Panc1 (cell line): ENCODE measurements around the gene BAHCC1. TPM values are rescaled to one million over a fixed set of nuclear protein-coding genes. Genes with fewer than 3 reads are reported as not detected.

ENCODE experiments used
- ATAC-seq: fragments of 200-7000 bp; cut with Tn5 transposase; 2 replicates; pipeline ENCODE4 v1.9.1; 2020; ENCODE audit warnings: mild to moderate bottlenecking, moderate library complexity
- BruUV-seq: library from RNA; stranded (reverse); fragments of 400-500 nt; replicated peaks from 2 replicates; lab custom pipeline; 2021; lab: Mats Ljungman, UMichigan
- CTCF ChIA-PET: fragments of 300-600 bp; sonication (Branson Sonifier 250); formaldehyde crosslinking; loops from one replicate; lab custom pipeline; 2022; ENCODE audit warnings: antibody characterized with exemption; lab: Charles Lee
- POLR2A ChIA-PET: fragments of 300-600 bp; sonication (Branson Sonifier 250); formaldehyde crosslinking; loops from one replicate; lab custom pipeline; 2022; ENCODE audit warnings: antibody characterized with exemption; lab: Charles Lee
- DNase-seq: peaks from one replicate; pipeline ENCODE4 v3.0.0-alpha.2; 2010; ENCODE audit warnings: low read depth, low spot score
- H3K27ac ChIP-seq: 2 replicates; pipeline ENCODE4 v1.5.1; 2011; ENCODE audit warnings: mild to moderate bottlenecking, low read length, inconsistent platforms
- H3K27me3 ChIP-seq: fragments of 200-500 bp; sonication (Bioruptor generic); 2 replicates; pipeline ENCODE4 v1.6.0; 2014; ENCODE audit warnings: low read length, inconsistent platforms; ENCODE audit not compliant: control insufficient read depth, insufficient read depth
- H3K36me3 ChIP-seq: fragments of 200-500 bp; sonication (Bioruptor generic); 2 replicates; pipeline ENCODE4 v1.5.1; 2014; ENCODE audit warnings: inconsistent platforms, mild to moderate bottlenecking, low read length, moderate library complexity; ENCODE audit not compliant: control insufficient read depth, insufficient read depth
- H3K4me1 ChIP-seq: 2 replicates; pipeline ENCODE4 v1.5.1; 2011; ENCODE audit warnings: inconsistent platforms, mild to moderate bottlenecking, low read length, moderate library complexity; ENCODE audit not compliant: control insufficient read depth, insufficient read depth
- H3K4me3 ChIP-seq, 2 experiments: 2 replicates each; pipeline ENCODE4 v1.5.1; 2011 to 2012; ENCODE audit warnings: low read depth in 2 of 2, low read length in 2 of 2, mild to moderate bottlenecking in 2 of 2, inconsistent platforms in 1 of 2, moderate library complexity in 1 of 2
- H3K9me3 ChIP-seq: fragments of 200-500 bp; sonication (Bioruptor generic); 2 replicates; pipeline ENCODE4 v1.5.1; 2014; ENCODE audit warnings: low read depth, mild to moderate bottlenecking, inconsistent platforms, low read length, moderate library complexity; ENCODE audit not compliant: control insufficient read depth, insufficient read depth
- POLR2AphosphoS5 ChIP-seq: IDR thresholded peaks from 2 replicates; pipeline ENCODE4 v1.6.1; 2012; ENCODE audit warnings: mild to moderate bottlenecking, low read depth, low read length, moderate library complexity
- REST ChIP-seq, 2 experiments: IDR thresholded peaks; 2 replicates each; pipeline ENCODE4 v1.6.1; 2011 to 2012; ENCODE audit warnings: low read depth in 2 of 2, control low read depth in 1 of 2, low read length in 1 of 2, mild to moderate bottlenecking in 1 of 2, moderate library complexity in 1 of 2; ENCODE audit not compliant: insufficient read depth in 1 of 2
- SIN3A ChIP-seq: IDR thresholded peaks from 2 replicates; pipeline ENCODE4 v1.6.1; 2012; ENCODE audit warnings: low read depth, mild to moderate bottlenecking, low read length, moderate library complexity, borderline replicate concordance; ENCODE audit not compliant: insufficient read depth
- TCF7L2 ChIP-seq: IDR thresholded peaks from 2 replicates; pipeline ENCODE4 v1.6.1; 2011; ENCODE audit warnings: mild to moderate bottlenecking, low read depth, low read length, inconsistent platforms
- in situ Hi-C: cut with HindIII; loops from 2 replicates; pipeline ENCODE4 v1.10.0; 2016; ENCODE audit warnings: low sequenced_read_pairs, low pct_unique_long_range_greater_than_20kb
- intact Hi-C: fragments of 100-400 bp; cut with micrococcal nuclease; formaldehyde crosslinking; loops from one replicate; pipeline ENCODE4 v1.10.0; 2022; ENCODE audit not compliant: unreplicated experiment
- microRNA-seq: library from miRNA; unstranded; fragments of <30 nt; microRNA quantifications from one replicate; pipeline ENCODE4 v1.1.0, GENCODE V29; 2020; ENCODE audit not compliant: unreplicated experiment
- total RNA-seq: library from RNA; stranded (reverse); gene quantifications from one replicate; pipeline ENCODE4 v1.2.1, GENCODE V29; 2021; ENCODE audit not compliant: unreplicated experiment
- TF ChIP-seq, protein P1 (sequence below): fragments of 450-650 bp; IDR thresholded peaks from 2 replicates; pipeline ENCODE4 v1.5.1; 2017; ENCODE audit warnings: mild to moderate bottlenecking

The BAHCC1 gene
- total RNA-seq, 1 experiment from 2014 or later, result 77.4 TPM

- Histone ChIP-seq H3K4me1 (peaks cover 32% of the 10 kb centered on the region), H3K9me3 (no peaks in the 10 kb centered on the region), H3K4me3 (peak overlapping the region; percentile 68 to 82), H3K27me3 (no peaks in the 10 kb centered on the region), H3K36me3 (peaks cover 21% of the 10 kb centered on the region), H3K27ac (peak overlapping the region; percentile 93)
- intact Hi-C loops (loop anchor here (5.0 kb wide), 1 partner anchor 123 kb away; no protein-coding TSS in a partner anchor), in situ Hi-C loops (no loop called here)
- POLR2A ChIA-PET, result interaction anchor here (0.7 kb wide), 2 partner anchors 15 to 370 kb away, joined by 3 read pairs; no protein-coding TSS in a partner anchor
- ATAC-seq, result peak; percentile 35
- no peak for DNase-seq
- CTCF ChIA-PET, result no interaction called here
- 0 out of 4 replicates have a peak, but pooled peaks of 1 of the 2 experiments have one; percentile 10 for TF ChIP-seq REST (IDR thresholded peaks at IDR 0.05; ENCODE audit: insufficient read depth in 1 of 2, low read depth in 2 of 2, low read length in 1 of 2)
- TF ChIP-seq POLR2AphosphoS5, result peak; percentile 79; the same call in 1 of the 2 replicates
- TF ChIP-seq, protein P1, sequence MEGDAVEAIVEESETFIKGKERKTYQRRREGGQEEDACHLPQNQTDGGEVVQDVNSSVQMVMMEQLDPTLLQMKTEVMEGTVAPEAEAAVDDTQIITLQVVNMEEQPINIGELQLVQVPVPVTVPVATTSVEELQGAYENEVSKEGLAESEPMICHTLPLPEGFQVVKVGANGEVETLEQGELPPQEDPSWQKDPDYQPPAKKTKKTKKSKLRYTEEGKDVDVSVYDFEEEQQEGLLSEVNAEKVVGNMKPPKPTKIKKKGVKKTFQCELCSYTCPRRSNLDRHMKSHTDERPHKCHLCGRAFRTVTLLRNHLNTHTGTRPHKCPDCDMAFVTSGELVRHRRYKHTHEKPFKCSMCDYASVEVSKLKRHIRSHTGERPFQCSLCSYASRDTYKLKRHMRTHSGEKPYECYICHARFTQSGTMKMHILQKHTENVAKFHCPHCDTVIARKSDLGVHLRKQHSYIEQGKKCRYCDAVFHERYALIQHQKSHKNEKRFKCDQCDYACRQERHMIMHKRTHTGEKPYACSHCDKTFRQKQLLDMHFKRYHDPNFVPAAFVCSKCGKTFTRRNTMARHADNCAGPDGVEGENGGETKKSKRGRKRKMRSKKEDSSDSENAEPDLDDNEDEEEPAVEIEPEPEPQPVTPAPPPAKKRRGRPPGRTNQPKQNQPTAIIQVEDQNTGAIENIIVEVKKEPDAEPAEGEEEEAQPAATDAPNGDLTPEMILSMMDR, result no peak
- peak; percentile 4; the same call in 1 of the 2 replicates for TF ChIP-seq TCF7L2
- TF ChIP-seq SIN3A, result peak; percentile 77
- TSS peak; percentile 90 for BruUV-seq
These were observed 119.7 kb downstream of the BAHCC1 start for GRCh38 chr17:81514739-81515529.

GRCh38 chr17:81515530-81516041 is 120.3 kb downstream of the BAHCC1 start:
- Histone ChIP-seq H3K27me3 (no peaks in the 10 kb centered on the region), H3K4me3 (peak overlapping the region; percentile 68 to 82), H3K27ac (peak overlapping the region; percentile 93), H3K9me3 (no peaks in the 10 kb centered on the region), H3K36me3 (peaks cover 14% of the 10 kb centered on the region), H3K4me1 (peaks cover 36% of the 10 kb centered on the region)
- intact Hi-C loops, result loop anchor here (5.0 kb wide), 1 partner anchor 123 kb away; no protein-coding TSS in a partner anchor
- in situ Hi-C loops, result no loop called here
- TF ChIP-seq SIN3A (no peak), TCF7L2 (no peak), POLR2AphosphoS5 (no peak; the same call in 1 of the 2 replicates)
- TF ChIP-seq, protein P1, result no peak
- BruUV-seq, result no TSS peak
- ChIA-PET CTCF (no interaction called here), POLR2A (interaction anchor here (0.7 kb wide), 1 partner anchor 15 kb away, joined by 3 read pairs; no protein-coding TSS in a partner anchor)
- DNase-seq (no peak), ATAC-seq (no peak)

Small RNA genes lying within 50 kb of the gene (microRNA-seq; reads per million reads assigned to microRNA genes)
- gene MIR3186, result not detected
- not detected for gene MIR4740

Other genes with a start within 250 kb of the BAHCC1 start
- not detected for gene PVALEF, start 229.9 kb upstream of the BAHCC1 start, total RNA-seq
- 3.7 TPM for gene AATK, start 229.2 kb upstream of the BAHCC1 start, total RNA-seq
- gene CEP131, start 172.5 kb upstream of the BAHCC1 start, total RNA-seq, result 26.0 TPM
- gene TEPSIN, start 156.4 kb upstream of the BAHCC1 start, total RNA-seq, result 44.9 TPM
- 75.8 TPM for gene NDUFAF8, start 156.1 kb upstream of the BAHCC1 start, total RNA-seq
- gene SLC38A10, start 100.2 kb upstream of the BAHCC1 start, total RNA-seq, result 188 TPM
- gene ACTG1, start 117.3 kb downstream of the BAHCC1 start, total RNA-seq, result 4,502 TPM
- gene FSCN2, start 132.9 kb downstream of the BAHCC1 start, total RNA-seq, result 1.2 TPM
- gene FAAP100, start 156.9 kb downstream of the BAHCC1 start, total RNA-seq, result 265 TPM
- gene NPLOC4, start 241.7 kb downstream of the BAHCC1 start, total RNA-seq, result 246 TPM
- gene TSPAN10, start 241.7 kb downstream of the BAHCC1 start, total RNA-seq, result 4.8 TPM